Smooth muscle cell of the brain vasculature (primary cell): ENCODE data around the gene ERCC1.

Experiments
- DNase-seq: peaks from one replicate; pipeline ENCODE4 v3.0.0-alpha.2; 2012; ENCODE audit warnings: low read depth, low spot score

ERCC1 gene

GRCh38 chr19:45423589-45424190 is at the start of gene ERCC1:
Gene ERCC1, minus strand, starts transcription at chr19:45423917. Its CDS starts 543 bp downstream, at chr19:45423374.
- peak; percentile 89 for DNase-seq

DNA sequence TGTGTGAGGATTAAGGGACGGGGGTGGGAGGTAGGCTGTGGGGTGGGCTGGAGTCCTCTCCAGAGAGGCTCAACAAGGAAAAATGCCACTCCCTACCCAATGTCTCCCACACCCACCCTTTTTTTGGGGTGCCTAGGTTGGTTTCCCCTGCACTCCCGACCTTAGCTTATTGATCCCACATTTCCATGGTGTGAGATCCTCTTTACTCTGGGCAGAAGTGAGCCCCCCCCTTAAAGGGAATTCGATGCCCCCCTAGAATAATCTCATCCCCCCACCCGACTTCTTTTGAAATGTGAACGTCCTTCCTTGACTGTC is 49.6 kb upstream of the ERCC1 start:
- DNase-seq = no peak

DNA sequence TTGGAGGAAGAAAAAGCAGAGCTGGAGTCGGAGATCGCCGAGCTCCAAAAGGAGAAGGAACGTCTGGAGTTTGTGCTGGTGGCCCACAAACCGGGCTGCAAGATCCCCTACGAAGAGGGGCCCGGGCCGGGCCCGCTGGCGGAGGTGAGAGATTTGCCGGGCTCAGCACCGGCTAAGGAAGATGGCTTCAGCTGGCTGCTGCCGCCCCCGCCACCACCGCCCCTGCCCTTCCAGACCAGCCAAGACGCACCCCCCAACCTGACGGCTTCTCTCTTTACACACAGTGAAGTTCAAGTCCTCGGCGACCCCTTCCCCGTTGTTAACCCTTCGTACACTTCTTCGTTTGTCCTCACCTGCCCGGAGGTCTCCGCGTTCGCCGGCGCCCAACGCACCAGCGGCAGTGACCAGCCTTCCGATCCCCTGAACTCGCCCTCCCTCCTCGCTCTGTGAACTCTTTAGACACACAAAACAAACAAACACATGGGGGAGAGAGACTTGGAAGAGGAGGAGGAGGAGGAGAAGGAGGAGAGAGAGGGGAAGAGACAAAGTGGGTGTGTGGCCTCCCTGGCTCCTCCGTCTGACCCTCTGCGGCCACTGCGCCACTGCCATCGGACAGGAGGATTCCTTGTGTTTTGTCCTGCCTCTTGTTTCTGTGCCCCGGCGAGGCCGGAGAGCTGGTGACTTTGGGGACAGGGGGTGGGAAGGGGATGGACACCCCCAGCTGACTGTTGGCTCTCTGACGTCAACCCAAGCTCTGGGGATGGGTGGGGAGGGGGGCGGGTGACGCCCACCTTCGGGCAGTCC is 49.0 kb upstream of the ERCC1 start:
- no peak for DNase-seq

- no peak for DNase-seq
Observed at GRCh38 chr19:45471931-45472562, 48.3 kb upstream of the ERCC1 start.

GRCh38 chr19:45471111-45471930 is 47.6 kb upstream of the ERCC1 start:
- no peak for DNase-seq

DNA sequence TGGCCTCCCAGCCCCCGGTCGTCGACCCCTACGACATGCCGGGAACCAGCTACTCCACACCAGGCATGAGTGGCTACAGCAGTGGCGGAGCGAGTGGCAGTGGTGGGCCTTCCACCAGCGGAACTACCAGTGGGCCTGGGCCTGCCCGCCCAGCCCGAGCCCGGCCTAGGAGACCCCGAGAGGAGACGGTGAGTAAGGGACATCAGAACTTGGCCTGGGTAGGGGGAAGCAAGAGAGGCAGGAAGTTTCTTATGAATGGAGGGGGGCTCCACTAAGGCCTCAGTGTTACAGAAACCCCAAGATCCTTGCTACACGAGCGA is 47.0 kb upstream of the ERCC1 start:
- no peak for DNase-seq

GRCh38 chr19:45469945-45470761 is 46.4 kb upstream of the ERCC1 start:
- no peak for DNase-seq

GRCh38 chr19:45469132-45469944 is 45.6 kb upstream of the ERCC1 start:
- peak; percentile 82 for DNase-seq

DNA sequence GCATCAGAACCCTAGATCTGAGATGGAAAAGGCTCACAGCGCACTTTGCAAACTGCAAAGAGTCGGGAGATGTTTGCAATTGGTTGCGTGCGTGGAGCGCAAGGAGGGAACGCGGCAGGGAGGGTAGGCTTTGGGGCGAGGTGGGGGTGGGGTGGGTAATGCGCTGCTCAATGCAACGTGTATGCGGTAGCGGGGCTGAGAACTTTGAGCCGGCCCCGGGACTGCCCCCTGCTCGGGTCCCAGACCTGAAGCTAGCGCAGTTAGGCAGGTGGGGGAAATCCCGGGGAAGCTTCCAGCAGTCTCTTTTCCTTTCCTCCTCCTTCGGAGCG is 45.0 kb upstream of the ERCC1 start:
- DNase-seq = no peak

- DNase-seq = no peak
Observed at GRCh38 chr19:45468159-45468651, 44.5 kb upstream of the ERCC1 start.

DNA sequence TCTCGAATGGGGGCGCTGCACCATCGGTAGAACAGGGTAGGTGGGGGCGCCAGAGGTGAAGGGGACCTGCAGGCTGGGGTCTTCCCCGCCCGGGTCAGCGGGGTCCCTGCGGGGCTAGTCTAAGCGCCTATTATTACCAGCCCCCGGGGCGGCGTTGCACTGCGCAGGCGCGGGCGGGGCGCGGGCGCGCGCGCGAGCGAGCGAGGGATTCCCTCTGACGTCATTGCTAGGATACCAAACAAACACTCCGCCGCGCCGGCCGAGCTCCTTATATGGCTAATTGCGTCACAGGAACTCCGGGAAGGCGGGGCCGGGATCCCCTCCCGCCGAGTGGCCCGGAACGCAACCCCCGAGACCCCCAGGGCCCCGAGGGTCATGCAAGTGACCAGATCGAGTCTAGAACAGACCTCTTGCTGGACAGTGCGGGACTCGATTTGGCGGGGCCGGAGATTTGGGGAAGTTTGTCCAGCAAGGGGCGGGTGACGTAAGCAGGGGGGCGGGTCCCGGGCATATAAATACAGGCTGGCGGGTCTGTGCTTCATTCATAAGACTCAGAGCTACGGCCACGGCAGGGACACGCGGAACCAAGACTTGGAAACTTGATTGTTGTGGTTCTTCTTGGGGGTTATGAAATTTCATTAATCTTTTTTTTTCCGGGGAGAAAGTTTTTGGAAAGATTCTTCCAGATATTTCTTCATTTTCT is 43.9 kb upstream of the ERCC1 start, which contains the start of gene FOSB:
TSS of gene FOSB (plus strand) at position 541 of the 703 bp plus-strand sequence. CDS start 591 bp downstream, outside the sequence.
- peak; percentile 81 for DNase-seq

DNA sequence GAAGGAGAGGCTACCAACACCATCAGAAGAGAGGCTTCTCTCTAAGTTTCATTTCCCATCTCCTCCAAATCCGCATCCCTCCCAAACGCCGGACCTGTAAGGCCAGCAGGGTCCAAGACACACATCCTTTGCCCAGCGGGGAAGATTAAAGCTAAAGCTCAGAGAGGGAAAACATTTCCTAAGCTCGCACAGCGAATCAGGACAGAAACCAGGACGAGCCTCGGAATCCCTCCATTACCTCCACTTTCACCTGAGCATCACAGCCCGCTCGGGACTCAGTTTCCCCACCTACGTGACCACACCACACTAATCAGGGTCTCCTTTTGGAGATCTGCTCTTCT is 43.4 kb upstream of the ERCC1 start:
- DNase-seq = no peak

- no peak for DNase-seq
Observed at GRCh38 chr19:45464852-45465441, 41.2 kb upstream of the ERCC1 start.

- no peak for DNase-seq
Observed at GRCh38 chr19:45464274-45464673, 40.6 kb upstream of the ERCC1 start.

DNA sequence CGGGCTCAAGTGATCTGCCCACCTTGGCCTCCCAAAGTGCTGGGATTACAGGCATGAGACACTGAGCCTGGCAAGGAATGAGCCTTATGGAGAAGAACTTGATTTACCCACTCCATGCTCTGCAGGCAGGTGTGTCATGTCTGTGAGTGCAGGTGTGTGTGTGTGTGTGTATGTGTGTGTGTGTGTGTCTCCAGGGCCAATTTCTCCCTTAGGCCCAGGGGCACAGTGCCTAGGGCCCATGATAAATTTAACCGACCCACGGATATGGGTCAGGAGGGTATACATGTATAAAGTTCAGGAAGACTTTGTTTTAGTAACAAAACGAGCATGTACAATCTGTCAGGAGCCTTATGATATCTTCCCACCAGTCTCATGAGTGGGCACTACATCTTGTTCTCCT is 39.5 kb upstream of the ERCC1 start:
- no peak for DNase-seq

GRCh38 chr19:45462174-45462573 is 38.5 kb upstream of the ERCC1 start:
- no peak for DNase-seq

DNA sequence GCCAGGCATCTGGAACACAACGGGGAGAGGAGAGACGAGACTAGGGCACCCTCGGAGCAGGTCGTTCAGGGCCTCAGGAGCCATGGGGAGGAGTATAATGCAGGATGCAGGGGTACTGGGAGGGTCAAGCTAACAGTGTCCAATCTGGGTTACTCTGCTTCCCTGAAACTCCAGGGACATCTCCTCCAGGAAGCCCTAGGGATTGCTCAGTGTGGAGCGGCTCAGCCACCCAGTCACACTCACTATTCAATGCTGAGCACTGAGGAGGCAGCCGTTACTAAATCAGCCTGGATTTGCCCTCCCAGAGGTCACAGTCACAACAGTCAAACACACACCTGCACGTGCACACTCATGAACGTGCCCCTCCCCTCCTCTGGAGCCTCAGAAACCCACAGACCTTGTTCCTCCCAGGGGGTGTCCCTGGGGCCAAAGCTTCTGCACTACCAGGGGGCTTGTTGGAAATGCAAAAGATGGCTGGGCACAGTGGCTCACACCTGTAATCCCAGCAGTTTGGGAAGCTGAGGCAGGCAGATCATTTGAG is 37.2 kb upstream of the ERCC1 start:
- DNase-seq = no peak

GRCh38 chr19:45457776-45458175 is 34.1 kb upstream of the ERCC1 start:
- no peak for DNase-seq

DNA sequence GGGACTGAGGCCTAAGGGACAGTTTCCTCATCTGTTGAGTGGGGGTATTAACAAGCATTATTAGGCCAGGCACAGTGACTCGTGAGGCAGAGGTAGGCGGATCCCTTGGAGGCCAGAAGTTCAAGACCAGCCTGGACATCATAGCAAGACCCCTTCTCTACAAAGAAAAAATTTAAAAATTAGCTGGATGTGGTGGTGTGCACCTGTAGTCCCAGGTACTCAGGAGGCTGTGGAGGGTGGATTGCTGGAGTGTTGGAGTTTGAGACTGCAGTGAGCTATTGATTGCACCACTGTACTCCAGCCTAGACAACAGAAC is 32.7 kb upstream of the ERCC1 start:
- no peak for DNase-seq
